ENCODE measurements around the gene MFAP4.

- TF ChIP-seq EP300 (IDR thresholded peaks at IDR 0.05; ENCODE audit: low read length) (no peak), TRIM28 (IDR thresholded peaks at IDR 0.05) (no peak), CTCF (IDR thresholded peaks at IDR 0.05 in 2 of 3, conservative IDR thresholded peaks at IDR 0.05 in 1 of 3; ENCODE audit: insufficient read depth in 2 of 3, low read depth in 1 of 3, low read length in 3 of 3) (no peak), TBL1XR1 (IDR thresholded peaks at IDR 0.05; ENCODE audit: low read length in 2 of 2) (no peak), RFX1 (IDR thresholded peaks at IDR 0.05) (no peak), NCOA2 (IDR thresholded peaks at IDR 0.05; ENCODE audit: partially characterized antibody in 2 of 2) (no peak)
These were observed 2.1 kb downstream of the MFAP4 start for GRCh38 chr17:19384723-19385391.
